ENCODE measurements around the gene GPC6.

- TF ChIP-seq EZH2 (IDR thresholded peaks at IDR 0.05; ENCODE audit: insufficient read depth, poor library complexity, severe bottlenecking) = no peak
- TF ChIP-seq EZH2phosphoT487 (IDR thresholded peaks at IDR 0.05; ENCODE audit: insufficient read depth, low read depth) = no peak
Observed at GRCh38 chr13:94256721-94257120, 1030.1 kb downstream of the GPC6 start.

Data from GM23248 (cell line).